Cardiac muscle cell (in vitro differentiated cells and primary cell): Measurements from ENCODE around the gene GATAD2B. TPM values are rescaled to one million over a fixed set of nuclear protein-coding genes. Genes with fewer than 3 reads are reported as not detected.
A peak's percentile ranks its signal among the peaks of the same experiment; 100 is the strongest.

Experiments
- DNase-seq, 2 donors: peaks; one replicate each; pipeline versions ENCODE4 v3.0.0 to v3.0.0-alpha.2; 2010 to 2017; ENCODE audit warnings: low read depth in 1 of 2, low spot score in 1 of 2
- H3K27ac ChIP-seq: fragments of 200-600 bp; sonication (generic); 2 replicates; pipeline ENCODE4 v1.5.1; 2016
- H3K27me3 ChIP-seq: fragments of 200-600 bp; sonication (generic); 2 replicates; pipeline ENCODE4 v1.6.0; 2016; ENCODE audit warnings: control low read depth
- H3K36me3 ChIP-seq: fragments of 200-600 bp; sonication (generic); 2 replicates; pipeline ENCODE4 v1.5.1; 2016; ENCODE audit warnings: control low read depth
- H3K4me1 ChIP-seq: fragments of 200-600 bp; sonication (generic); 2 replicates; pipeline ENCODE4 v1.8.1; 2017; ENCODE audit warnings: low read depth, mild to moderate bottlenecking, mixed run types
- H3K4me3 ChIP-seq: fragments of 200-600 bp; sonication (generic); 2 replicates; pipeline ENCODE4 v1.5.1; 2016; ENCODE audit warnings: mild to moderate bottlenecking
- H3K9me3 ChIP-seq: fragments of 200-600 bp; sonication (generic); 2 replicates; pipeline ENCODE4 v1.5.1; 2017; ENCODE audit warnings: low read depth, mild to moderate bottlenecking, control low read depth
- polyA plus RNA-seq: library from polyadenylated mRNA; unstranded; fragments of >200 nt; fragmentation: Nextera tagmentation; extraction: Ambion mirVana; gene quantifications from 2 replicates; pipeline ENCODE4 v1.2.1, GENCODE V29; 2016
- total RNA-seq: library from RNA; depleted of rRNA; stranded (reverse); fragments of >200 nt; gene quantifications from 2 replicates; pipeline ENCODE4 v1.2.3, GENCODE V29; 2016
- TF ChIP-seq, protein P1 (sequence below): IDR thresholded peaks from 2 replicates; pipeline ENCODE4 v1.5.1; 2012; ENCODE audit warnings: low read depth, mild to moderate bottlenecking, low read length

GATAD2B gene
- total and polyA plus RNA-seq, 2 experiments from 2014 or later: 8.1 to 19.6 TPM

DNA sequence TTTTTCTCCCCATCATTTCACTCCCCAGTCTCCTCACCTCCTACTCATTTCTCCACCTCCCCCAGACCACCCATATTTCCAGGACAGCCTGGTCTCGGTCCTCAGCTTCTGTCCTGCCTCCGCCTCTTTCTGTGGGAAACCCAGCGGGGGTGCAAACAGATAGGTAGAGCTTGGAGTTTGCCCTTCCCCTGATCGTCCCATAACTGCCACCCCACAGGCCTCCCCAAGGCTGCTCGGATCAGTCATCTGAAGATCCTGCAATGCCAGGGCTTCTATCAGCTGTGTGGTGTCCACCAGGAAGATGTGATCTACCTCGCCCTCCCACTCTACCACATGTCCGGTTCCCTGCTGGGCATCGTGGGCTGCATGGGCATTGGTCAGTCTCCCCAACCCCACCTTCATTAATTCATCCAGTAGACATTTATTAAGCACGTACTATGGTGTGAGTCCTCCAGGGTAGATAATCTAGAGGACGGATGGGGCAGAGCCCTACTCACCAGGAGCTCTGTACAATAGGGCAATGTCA is 145.9 kb downstream of the GATAD2B start:
- Histone ChIP-seq H3K9me3 (no peaks in the 10 kb centered on the region), H3K4me1 (peaks cover 3% of the 10 kb centered on the region), H3K27ac (no peak overlapping the region), H3K4me3 (no peak overlapping the region), H3K27me3 (no peaks in the 10 kb centered on the region), H3K36me3 (peaks cover 12% of the 10 kb centered on the region)
- TF ChIP-seq, protein P1, sequence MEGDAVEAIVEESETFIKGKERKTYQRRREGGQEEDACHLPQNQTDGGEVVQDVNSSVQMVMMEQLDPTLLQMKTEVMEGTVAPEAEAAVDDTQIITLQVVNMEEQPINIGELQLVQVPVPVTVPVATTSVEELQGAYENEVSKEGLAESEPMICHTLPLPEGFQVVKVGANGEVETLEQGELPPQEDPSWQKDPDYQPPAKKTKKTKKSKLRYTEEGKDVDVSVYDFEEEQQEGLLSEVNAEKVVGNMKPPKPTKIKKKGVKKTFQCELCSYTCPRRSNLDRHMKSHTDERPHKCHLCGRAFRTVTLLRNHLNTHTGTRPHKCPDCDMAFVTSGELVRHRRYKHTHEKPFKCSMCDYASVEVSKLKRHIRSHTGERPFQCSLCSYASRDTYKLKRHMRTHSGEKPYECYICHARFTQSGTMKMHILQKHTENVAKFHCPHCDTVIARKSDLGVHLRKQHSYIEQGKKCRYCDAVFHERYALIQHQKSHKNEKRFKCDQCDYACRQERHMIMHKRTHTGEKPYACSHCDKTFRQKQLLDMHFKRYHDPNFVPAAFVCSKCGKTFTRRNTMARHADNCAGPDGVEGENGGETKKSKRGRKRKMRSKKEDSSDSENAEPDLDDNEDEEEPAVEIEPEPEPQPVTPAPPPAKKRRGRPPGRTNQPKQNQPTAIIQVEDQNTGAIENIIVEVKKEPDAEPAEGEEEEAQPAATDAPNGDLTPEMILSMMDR: no peak
- DNase-seq: no peak

DNA sequence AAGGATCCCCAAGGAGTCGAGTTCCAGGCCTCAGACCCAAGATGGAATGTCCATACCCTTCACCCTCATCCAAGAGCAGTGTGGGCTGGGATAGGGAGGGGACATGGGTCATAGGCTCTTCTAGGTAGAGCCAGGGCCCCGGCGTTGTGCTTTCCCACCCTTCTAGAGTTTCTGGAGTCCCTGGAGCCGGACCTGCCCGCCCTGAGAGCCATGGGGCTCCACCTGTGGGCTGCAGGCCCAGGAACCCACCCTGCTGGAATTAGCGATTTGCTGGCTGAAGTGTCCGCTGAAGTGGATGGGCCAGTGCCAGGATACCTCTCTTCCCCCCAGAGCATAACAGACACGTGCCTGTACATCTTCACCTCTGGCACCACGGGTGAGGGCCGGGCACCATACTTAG is 146.4 kb downstream of the GATAD2B start:
- Histone ChIP-seq H3K4me1 (peaks cover 3% of the 10 kb centered on the region), H3K9me3 (no peaks in the 10 kb centered on the region), H3K27me3 (no peaks in the 10 kb centered on the region), H3K27ac (no peak overlapping the region), H3K36me3 (peaks cover 12% of the 10 kb centered on the region), H3K4me3 (peak overlapping the region; percentile 71)
- TF ChIP-seq, protein P1: no peak
- DNase-seq: no peak

DNA sequence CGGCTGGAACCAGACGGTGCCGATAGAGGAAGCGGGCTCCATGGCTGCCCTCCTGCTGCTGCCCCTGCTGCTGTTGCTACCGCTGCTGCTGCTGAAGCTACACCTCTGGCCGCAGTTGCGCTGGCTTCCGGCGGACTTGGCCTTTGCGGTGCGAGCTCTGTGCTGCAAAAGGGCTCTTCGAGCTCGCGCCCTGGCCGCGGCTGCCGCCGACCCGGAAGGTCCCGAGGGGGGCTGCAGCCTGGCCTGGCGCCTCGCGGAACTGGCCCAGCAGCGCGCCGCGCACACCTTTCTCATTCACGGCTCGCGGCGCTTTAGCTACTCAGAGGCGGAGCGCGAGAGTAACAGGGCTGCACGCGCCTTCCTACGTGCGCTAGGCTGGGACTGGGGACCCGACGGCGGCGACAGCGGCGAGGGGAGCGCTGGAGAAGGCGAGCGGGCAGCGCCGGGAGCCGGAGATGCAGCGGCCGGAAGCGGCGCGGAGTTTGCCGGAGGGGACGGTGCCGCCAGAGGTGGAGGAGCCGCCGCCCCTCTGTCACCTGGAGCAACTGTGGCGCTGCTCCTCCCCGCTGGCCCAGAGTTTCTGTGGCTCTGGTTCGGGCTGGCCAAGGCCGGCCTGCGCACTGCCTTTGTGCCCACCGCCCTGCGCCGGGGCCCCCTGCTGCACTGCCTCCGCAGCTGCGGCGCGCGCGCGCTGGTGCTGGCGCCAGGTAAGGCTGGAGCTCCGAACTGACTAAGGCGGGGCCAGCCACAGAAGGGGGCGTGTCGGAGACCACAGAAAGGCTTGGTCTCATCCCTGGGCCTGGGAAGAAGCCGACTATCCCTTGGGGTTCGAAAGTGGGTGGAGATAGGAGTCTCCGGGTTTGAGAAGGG is 147.1 kb downstream of the GATAD2B start:
- Histone ChIP-seq H3K9me3 (no peaks in the 10 kb centered on the region), H3K36me3 (peaks cover 14% of the 10 kb centered on the region), H3K27ac (peak overlapping the region; percentile 61), H3K4me3 (peak overlapping the region; percentile 71), H3K4me1 (peaks cover 3% of the 10 kb centered on the region), H3K27me3 (no peaks in the 10 kb centered on the region)
- TF ChIP-seq, protein P1: no peak
- peak; percentile 75 to 76 for DNase-seq

DNA sequence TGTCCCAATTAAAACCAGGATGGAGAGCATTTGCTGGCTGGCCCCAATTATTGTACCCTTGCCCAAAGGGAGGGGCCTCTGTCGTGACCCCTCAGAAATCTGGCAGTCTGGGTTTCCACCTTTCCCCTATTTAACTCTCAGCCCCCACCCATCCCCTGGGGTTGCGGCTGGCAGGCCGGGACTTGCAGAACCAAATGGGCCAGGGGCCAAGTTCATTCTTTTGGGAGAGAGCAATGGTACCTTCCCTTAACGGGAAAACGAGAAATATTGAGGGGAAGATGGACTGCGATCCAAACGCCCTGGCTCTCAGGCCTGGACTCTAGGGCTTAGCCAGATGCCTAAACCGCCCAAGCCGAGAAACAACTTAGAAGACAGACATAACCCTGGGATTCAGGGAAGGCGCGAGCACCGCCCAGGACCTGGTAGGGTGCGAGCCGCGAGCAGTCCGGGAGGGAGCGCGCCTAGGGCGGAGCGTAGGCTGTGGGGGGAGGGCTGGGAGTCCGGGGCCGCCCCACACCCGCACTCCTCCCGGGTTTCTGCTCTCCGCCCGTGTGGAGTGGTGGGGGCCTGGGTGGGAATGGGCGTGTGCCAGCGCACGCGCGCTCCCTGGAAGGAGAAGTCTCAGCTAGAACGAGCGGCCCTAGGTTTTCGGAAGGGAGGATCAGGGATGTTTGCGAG is 147.9 kb downstream of the GATAD2B start, which contains the start of gene SLC27A3:
TSS of gene SLC27A3 (plus strand) at position 628 of the 678 bp plus-strand sequence. CDS start 91 bp downstream, outside the sequence.
- Histone ChIP-seq H3K27ac (peak within 1 kb of the TSS; percentile 61), H3K27me3 (no peaks in the 10 kb centered on the region), H3K9me3 (no peaks in the 10 kb centered on the region), H3K4me1 (peaks cover 3% of the 10 kb centered on the region), H3K4me3 (peak within 1 kb of the TSS; percentile 71), H3K36me3 (peaks cover 17% of the 10 kb centered on the region)
- TF ChIP-seq, protein P1: no peak
- peak; percentile 54 to 81 for DNase-seq

DNA sequence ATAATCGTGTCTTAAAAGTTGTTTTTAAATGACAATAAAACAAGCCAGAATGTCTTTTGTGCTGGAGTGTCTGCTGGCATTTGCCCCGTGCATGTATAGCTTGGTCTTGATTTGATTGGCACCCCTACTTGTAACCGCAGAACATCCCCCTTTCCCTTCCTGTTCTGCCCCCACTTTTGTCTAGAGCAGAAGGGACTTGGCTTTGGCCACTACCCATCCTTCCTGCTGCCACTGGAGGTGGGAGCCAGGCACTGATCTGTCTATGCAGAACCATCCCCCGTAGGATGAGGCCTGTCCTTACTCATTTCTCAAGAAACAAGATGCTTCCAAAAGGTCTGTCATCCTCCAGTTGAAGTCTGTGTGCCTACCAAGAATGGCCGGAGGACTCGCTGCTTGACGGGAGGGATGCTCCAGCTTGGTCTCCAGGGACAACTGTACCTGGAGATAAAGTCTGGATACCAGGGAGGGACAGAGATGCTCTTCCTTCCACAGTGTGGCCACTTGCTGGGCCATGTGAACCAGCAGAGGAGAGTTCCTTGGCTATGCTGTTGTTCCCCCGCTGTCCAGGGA is 148.7 kb downstream of the GATAD2B start:
- H3K4me1 ChIP-seq: peaks cover 3% of the 10 kb centered on the region
- TF ChIP-seq, protein P1: no peak
- H3K9me3 ChIP-seq: no peaks in the 10 kb centered on the region
- no peaks in the 10 kb centered on the region for H3K27me3 ChIP-seq
- peaks cover 17% of the 10 kb centered on the region for H3K36me3 ChIP-seq
- H3K4me3 ChIP-seq: no peak overlapping the region
- no peak overlapping the region for H3K27ac ChIP-seq
- DNase-seq: no peak
